ENCODE data around the gene GRIK4.

The GRIK4 gene

GRCh38 chr11:120547811-120548681 is 36.5 kb downstream of the GRIK4 start:
- DNase-seq (ENCODE audit: low read depth): no peak

DNA sequence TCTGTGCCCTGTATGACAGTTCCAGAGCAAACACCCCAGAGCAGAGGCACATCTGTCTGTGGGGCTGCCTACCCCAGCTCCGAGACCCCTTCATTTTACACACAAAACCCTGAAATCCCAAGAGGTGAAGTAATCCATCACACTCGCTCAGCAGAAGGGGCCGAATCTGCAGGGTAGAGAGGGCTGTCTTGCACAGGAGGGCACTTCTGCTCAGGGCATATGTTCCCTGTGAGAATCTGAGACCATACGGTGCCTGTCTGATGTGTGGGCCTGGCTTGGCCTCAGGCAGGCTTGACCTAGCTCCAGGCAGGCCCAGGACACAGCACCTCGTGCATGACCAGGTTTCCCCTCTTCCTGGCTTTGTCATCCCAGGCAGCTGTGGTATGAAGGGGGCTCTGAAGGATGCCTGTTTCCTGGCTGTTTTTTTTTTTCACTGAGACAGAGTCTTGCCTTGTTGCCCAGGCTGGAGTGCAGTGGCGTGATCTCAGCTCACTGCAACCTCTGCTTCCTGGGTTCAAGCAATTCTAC is 37.2 kb downstream of the GRIK4 start:
- no peak for DNase-seq (ENCODE audit: low read depth)

GRCh38 chr11:120549346-120549745 is 37.8 kb downstream of the GRIK4 start:
- DNase-seq (ENCODE audit: low read depth): no peak

- no peak for DNase-seq (ENCODE audit: low read depth)
Measured at GRCh38 chr11:120550007-120550406, 38.5 kb downstream of the GRIK4 start.

GRCh38 chr11:120551191-120551590 is 39.6 kb downstream of the GRIK4 start:
- no peak for DNase-seq (ENCODE audit: low read depth)

- no peak for DNase-seq (ENCODE audit: low read depth)
Measured at GRCh38 chr11:120554766-120555432, 43.4 kb downstream of the GRIK4 start.

GRCh38 chr11:120555433-120555773 is 43.9 kb downstream of the GRIK4 start:
- no peak for DNase-seq (ENCODE audit: low read depth)

DNA sequence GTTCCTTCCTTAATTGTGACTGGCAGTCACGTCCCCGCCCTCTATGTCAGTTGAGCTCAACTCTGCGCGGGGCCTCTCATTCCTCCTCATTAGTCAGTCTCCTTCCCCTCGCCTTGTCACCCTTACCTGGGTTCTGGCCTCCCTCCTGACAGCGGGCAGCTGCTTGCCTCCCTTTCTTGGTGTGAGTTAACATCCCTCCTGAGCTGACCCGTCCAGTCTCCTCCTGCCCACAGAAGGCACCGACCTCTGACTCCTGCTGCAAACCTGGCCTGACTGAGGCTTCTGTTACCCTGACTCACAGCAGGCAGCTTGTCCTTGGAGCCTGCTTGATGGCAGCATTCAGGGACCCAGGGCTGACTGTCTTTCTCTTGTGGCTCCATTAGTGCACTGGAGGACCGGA is 45.2 kb downstream of the GRIK4 start:
- no peak for DNase-seq (ENCODE audit: low read depth)

- no peak for DNase-seq (ENCODE audit: low read depth)
Measured at GRCh38 chr11:120558744-120559431, 47.3 kb downstream of the GRIK4 start.

DNA sequence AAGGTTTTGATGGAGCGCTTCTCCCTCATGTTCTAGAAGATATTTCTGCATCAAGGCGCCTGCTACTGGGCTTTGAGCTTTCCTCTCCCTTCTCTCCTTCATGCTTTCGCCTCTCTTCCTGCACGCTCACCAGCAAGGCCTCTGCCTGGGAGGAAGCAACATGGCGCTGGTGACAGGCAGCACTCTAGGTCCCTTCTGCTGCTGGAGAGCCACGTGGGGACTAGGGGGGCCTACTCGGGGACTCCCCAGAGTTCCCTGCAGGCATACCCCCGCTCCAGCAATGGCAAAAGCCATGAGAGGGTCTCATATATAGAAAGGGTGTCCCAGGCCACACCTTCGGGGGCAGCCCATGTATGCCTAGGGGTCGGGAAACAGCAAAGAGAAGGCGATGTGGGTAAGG is 49.7 kb downstream of the GRIK4 start:
- DNase-seq (ENCODE audit: low read depth): no peak

- DNase-seq (ENCODE audit: low read depth): no peak
Measured at GRCh38 chr11:120562806-120563425, 51.4 kb downstream of the GRIK4 start.

- no peak for DNase-seq (ENCODE audit: low read depth)
Measured at GRCh38 chr11:120563703-120564572, 52.4 kb downstream of the GRIK4 start.

- DNase-seq (ENCODE audit: low read depth): no peak
Measured at GRCh38 chr11:120564573-120565311, 53.2 kb downstream of the GRIK4 start.

DNA sequence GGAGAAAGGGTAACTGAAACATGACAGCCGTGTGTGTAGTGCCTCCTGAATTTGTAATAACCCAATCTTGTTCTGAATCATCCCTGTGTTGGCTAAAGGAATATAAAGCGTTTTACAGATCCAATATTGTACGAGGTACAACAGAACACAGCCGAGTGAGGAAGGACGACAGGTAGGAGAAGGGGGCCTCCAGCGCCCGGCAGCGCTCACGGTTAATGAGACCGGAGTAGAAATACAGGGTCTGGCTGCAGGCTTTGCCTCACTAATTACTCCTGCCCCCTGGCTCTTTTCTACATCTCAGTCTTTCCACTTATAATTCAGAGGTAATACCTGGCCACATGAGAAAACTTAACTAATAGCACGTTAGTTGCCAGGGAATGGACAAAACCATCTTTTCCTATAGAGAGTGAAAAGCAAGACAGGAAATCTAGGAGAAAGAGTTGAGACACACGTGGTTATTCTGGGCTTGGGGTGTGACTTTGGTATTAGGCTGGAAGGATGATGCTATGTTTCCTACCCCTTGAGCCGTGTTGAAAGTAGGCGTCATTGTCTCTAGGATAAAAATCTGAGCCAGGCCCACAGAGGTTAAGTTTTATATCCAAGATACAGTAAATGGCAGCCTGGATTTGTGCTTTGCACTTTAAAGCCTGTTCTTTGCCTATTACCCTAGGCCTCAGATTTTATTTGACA is 54.1 kb downstream of the GRIK4 start:
- no peak for DNase-seq (ENCODE audit: low read depth)

DNA sequence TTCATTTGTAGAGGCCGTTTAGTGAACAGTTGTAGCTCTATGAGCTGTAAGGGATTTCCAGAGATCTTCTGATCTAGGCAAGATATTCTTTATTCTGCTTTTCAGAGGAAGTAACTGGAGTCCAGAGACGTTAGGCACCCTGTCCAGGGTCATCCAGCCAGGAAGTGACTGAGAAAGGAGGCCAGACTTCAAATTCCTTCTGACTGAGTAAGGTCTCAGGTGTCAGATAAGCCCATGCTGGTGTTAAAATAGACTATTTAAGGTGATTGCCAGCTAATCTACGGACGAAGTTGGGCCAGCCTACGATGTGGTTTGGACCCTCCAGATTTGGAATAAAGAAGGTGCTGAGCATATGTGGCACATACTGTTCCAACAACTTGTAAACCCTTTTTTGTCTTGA is 54.6 kb downstream of the GRIK4 start:
- no peak for DNase-seq (ENCODE audit: low read depth)

- no peak for DNase-seq (ENCODE audit: low read depth)
Measured at GRCh38 chr11:120568572-120569307, 57.2 kb downstream of the GRIK4 start.

DNA sequence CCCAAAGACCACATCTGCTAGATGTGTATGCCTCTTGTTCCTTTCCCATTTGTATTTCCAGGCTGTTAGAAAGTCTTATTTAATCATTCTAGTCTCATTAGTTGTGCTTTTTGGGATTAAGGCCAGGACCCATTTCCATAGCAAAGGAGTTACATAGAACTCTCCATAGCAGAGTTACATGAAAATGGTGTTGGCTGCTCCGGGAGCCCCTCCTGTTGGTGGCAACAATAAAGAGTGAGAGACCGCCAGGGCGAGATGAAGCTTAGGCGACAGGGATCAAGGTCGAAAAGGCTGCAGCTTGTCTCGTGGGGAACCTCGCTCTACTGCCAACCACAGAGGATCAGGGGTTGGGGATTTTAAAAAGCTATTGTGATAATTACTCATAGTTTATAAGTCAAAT is 58.3 kb downstream of the GRIK4 start:
- DNase-seq (ENCODE audit: low read depth): no peak

GRCh38 chr11:120571476-120571875 is 59.9 kb downstream of the GRIK4 start:
- no peak for DNase-seq (ENCODE audit: low read depth)

DNA sequence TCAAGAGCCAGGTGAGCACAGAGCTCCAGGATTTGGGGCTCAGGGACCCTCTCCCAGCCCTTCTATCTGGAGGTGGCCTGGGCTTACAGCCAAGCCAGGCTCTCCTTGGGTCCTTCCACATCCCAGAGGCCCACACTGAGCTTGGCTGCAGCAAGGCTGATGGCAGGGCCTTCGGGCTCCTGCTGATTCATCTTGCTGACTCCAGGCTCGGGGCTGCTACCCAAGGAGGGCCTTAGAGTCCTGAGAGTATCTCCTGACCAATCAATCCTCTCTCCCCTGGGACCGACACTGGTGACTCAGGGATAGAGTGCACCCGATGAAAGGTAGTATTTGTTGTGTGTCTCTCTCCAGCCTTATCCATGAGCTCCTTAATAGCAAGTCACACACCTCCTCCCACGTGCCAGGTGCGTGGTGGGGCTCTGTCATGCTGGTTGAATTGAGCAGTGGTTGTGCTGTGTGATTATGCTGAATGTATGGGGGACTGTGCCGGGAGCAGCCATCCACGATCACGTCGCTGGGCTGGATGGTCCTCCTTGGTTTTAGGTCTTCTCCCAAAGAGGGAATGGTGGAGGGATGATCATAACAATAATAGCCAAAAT is 62.3 kb downstream of the GRIK4 start:
- DNase-seq (ENCODE audit: low read depth): no peak
